Common myeloid progenitor, CD34-positive (primary cell): ENCODE results near the gene TFF3.

Source experiments
- CTCF ChIA-PET: fragments of 350-600 bp; sonication (Branson Sonifier 250); formaldehyde crosslinking; loops from one replicate; lab custom pipeline; 2021; ENCODE audit warnings: antibody characterized with exemption; lab: Charles Lee
- POLR2A ChIA-PET: fragments of 350-600 bp; sonication (Branson Sonifier 250); formaldehyde crosslinking; loops from one replicate; lab custom pipeline; 2021; ENCODE audit warnings: antibody characterized with exemption; lab: Charles Lee
- DNase-seq, 3 donors: peaks; one replicate each; pipeline versions ENCODE4 v3.0.0 to v3.0.0-alpha.2; 2013
- H3K27ac ChIP-seq, 2 experiments: 1 replicate in 1 of 2; 2 replicates in 1 of 2; pipeline ENCODE4 v1.7.0; 2013; ENCODE audit warnings: inconsistent platforms in 2 of 2, low read length in 2 of 2, mild to moderate bottlenecking in 2 of 2, low read depth in 1 of 2, moderate library complexity in 1 of 2; ENCODE audit not compliant: severe bottlenecking in 2 of 2, insufficient read depth in 1 of 2, poor library complexity in 1 of 2
- H3K27me3 ChIP-seq, 5 experiments: replicated peaks in 2 of 5; 1 replicate in 3 of 5; 2 replicates in 2 of 5; pipeline versions ENCODE4 v1.6.1 to v1.7.0; 2013; ENCODE audit warnings: low read length in 4 of 5, mild to moderate bottlenecking in 2 of 5, moderate library complexity in 2 of 5, inconsistent platforms in 1 of 5; ENCODE audit not compliant: insufficient read depth in 5 of 5, control insufficient read depth in 4 of 5
- H3K36me3 ChIP-seq, 4 experiments: 1 replicate in 2 of 4; 2 replicates in 2 of 4; pipeline versions ENCODE4 v1.6.1 to v1.7.0; 2013; ENCODE audit warnings: low read length in 3 of 4, control low read depth in 1 of 4, mild to moderate bottlenecking in 1 of 4; ENCODE audit not compliant: control insufficient read depth in 4 of 4, insufficient read depth in 4 of 4
- H3K4me1 ChIP-seq, 4 experiments: 1 replicate in 3 of 4; 2 replicates in 1 of 4; pipeline versions ENCODE4 v1.6.1 to v1.7.1; 2013; ENCODE audit warnings: low read length in 3 of 4, mild to moderate bottlenecking in 3 of 4, control low read depth in 1 of 4, inconsistent platforms in 1 of 4, moderate library complexity in 1 of 4; ENCODE audit not compliant: control insufficient read depth in 4 of 4, insufficient read depth in 4 of 4; ENCODE audit errors: control extremely low read depth in 1 of 4
- H3K4me3 ChIP-seq, 7 experiments: 1 replicate in 4 of 7; 2 replicates in 3 of 7; pipeline versions ENCODE4 v1.5.1 to v1.7.0; 2013; ENCODE audit warnings: mild to moderate bottlenecking in 7 of 7, low read length in 6 of 7, moderate library complexity in 6 of 7, inconsistent platforms in 2 of 7, low read depth in 2 of 7, control low read depth in 1 of 7; ENCODE audit not compliant: insufficient read depth in 4 of 7, control insufficient read depth in 1 of 7; ENCODE audit errors: extremely low read depth in 1 of 7
- H3K9me3 ChIP-seq, 5 experiments: 1 replicate in 4 of 5; 2 replicates in 1 of 5; pipeline versions ENCODE4 v1.6.1 to v1.7.1; 2013; ENCODE audit warnings: low read length in 4 of 5, mild to moderate bottlenecking in 2 of 5, inconsistent platforms in 1 of 5, low read depth in 1 of 5, moderate library complexity in 1 of 5; ENCODE audit not compliant: control insufficient read depth in 4 of 5, insufficient read depth in 2 of 5; ENCODE audit errors: control extremely low read depth in 1 of 5
- WGBS: methylation state at CpG from one replicate; pipeline ENCODE4 v1.1.5; 2013; ENCODE audit not compliant: insufficient coverage; 5-methylcytosine and 5-hydroxymethylcytosine counted together

Gene TFF3

GRCh38 chr21:42358937-42359336 lies 43.7 kb upstream of the TFF3 start:
- Histone ChIP-seq H3K36me3 (no peaks in the 10 kb centered on the region), H3K4me3 (no peak overlapping the region), H3K27me3 (peaks cover 0 to 6% (median 2%) of the 10 kb centered on the region in 5 experiments), H3K4me1 (no peaks in the 10 kb centered on the region), H3K27ac (no peak overlapping the region), H3K9me3 (peaks cover 0 to 23% (median 14%) of the 10 kb centered on the region in 5 experiments)
- ChIA-PET POLR2A (no interaction called here), CTCF (no interaction called here)
- 95% methylated on average over 12 of the region's 13 CpGs for WGBS
- DNase-seq = no peak

GRCh38 chr21:42358261-42358660 lies 43.1 kb upstream of the TFF3 start:
- no peak overlapping the region for H3K27ac ChIP-seq
- no peaks in the 10 kb centered on the region for H3K4me1 ChIP-seq
- 97% methylated on average over 12 of the region's 12 CpGs for WGBS
- no peak overlapping the region for H3K4me3 ChIP-seq
- H3K36me3 ChIP-seq = no peaks in the 10 kb centered on the region
- CTCF ChIA-PET = interaction anchor here (1.3 to 1.4 kb wide), 2 partner anchors 23 to 88 kb away, joined by 3 to 4 read pairs; no protein-coding TSS in a partner anchor
- H3K27me3 ChIP-seq = peaks cover 0 to 6% (median under 1%) of the 10 kb centered on the region in 5 experiments
- no peak for DNase-seq
- H3K9me3 ChIP-seq = peaks cover 0 to 23% (median 14%) of the 10 kb centered on the region in 5 experiments
- POLR2A ChIA-PET = no interaction called here

GRCh38 chr21:42357307-42357706 lies 42.1 kb upstream of the TFF3 start:
- DNase-seq = no peak
- Histone ChIP-seq H3K9me3 (peaks cover 0 to 23% (median 14%) of the 10 kb centered on the region in 5 experiments), H3K4me3 (no peak overlapping the region), H3K27me3 (peaks cover 0 to 6% (median 0%) of the 10 kb centered on the region in 5 experiments), H3K27ac (no peak overlapping the region), H3K36me3 (no peaks in the 10 kb centered on the region), H3K4me1 (no peaks in the 10 kb centered on the region)
- WGBS = no CpG with 5 or more reads among the region's 3 CpGs
- ChIA-PET POLR2A (no interaction called here), CTCF (interaction anchor here (1.1 to 1.4 kb wide), 3 partner anchors 12 to 89 kb away, joined by 3 to 4 read pairs (median 3); no protein-coding TSS in a partner anchor)

- POLR2A ChIA-PET = no interaction called here
- CTCF ChIA-PET = interaction anchor here (1.1 kb wide), 1 partner anchor 13 kb away, joined by 3 read pairs; no protein-coding TSS in a partner anchor
- 82% methylated on average over 6 of the region's 6 CpGs for WGBS
- Histone ChIP-seq H3K27ac (no peak overlapping the region), H3K4me3 (no peak overlapping the region), H3K36me3 (no peaks in the 10 kb centered on the region), H3K4me1 (no peaks in the 10 kb centered on the region), H3K9me3 (peaks cover 0 to 23% (median 14%) of the 10 kb centered on the region in 5 experiments), H3K27me3 (peaks cover 0 to 4% (median 0%) of the 10 kb centered on the region in 5 experiments)
- DNase-seq = no peak
Observed at GRCh38 chr21:42356650-42357049, 41.4 kb upstream of the TFF3 start.

- WGBS = 100% methylated on average over 2 of the region's 2 CpGs
- ChIA-PET POLR2A (no interaction called here), CTCF (no interaction called here)
- Histone ChIP-seq H3K27me3 (peaks cover 0 to 2% (median 0%) of the 10 kb centered on the region in 5 experiments), H3K36me3 (no peaks in the 10 kb centered on the region), H3K27ac (no peak overlapping the region), H3K4me1 (no peaks in the 10 kb centered on the region), H3K4me3 (no peak overlapping the region), H3K9me3 (peaks cover 0 to 23% (median 14%) of the 10 kb centered on the region in 5 experiments)
- DNase-seq = no peak
Observed at GRCh38 chr21:42356046-42356445, 40.8 kb upstream of the TFF3 start.

- no peak overlapping the region for H3K27ac ChIP-seq
- no peak for DNase-seq
- H3K4me1 ChIP-seq = no peaks in the 10 kb centered on the region
- WGBS = 100% methylated on average over 3 of the region's 5 CpGs
- H3K4me3 ChIP-seq = no peak overlapping the region
- H3K27me3 ChIP-seq = peaks cover 0 to 2% (median 0%) of the 10 kb centered on the region in 5 experiments
- CTCF ChIA-PET = interaction anchor here (0.7 to 1.1 kb wide), 3 partner anchors 9 to 183 kb away, joined by 3 read pairs; no protein-coding TSS in a partner anchor
- H3K9me3 ChIP-seq = peaks cover 0 to 18% (median 8%) of the 10 kb centered on the region in 5 experiments
- POLR2A ChIA-PET = no interaction called here
- H3K36me3 ChIP-seq = no peaks in the 10 kb centered on the region
Observed at GRCh38 chr21:42353623-42354022, 38.4 kb upstream of the TFF3 start.

- Histone ChIP-seq H3K36me3 (no peaks in the 10 kb centered on the region), H3K27me3 (peaks cover 0 to 2% (median 0%) of the 10 kb centered on the region in 5 experiments), H3K4me3 (no peak overlapping the region), H3K4me1 (no peaks in the 10 kb centered on the region), H3K9me3 (peaks cover 0 to 18% (median 8%) of the 10 kb centered on the region in 5 experiments), H3K27ac (no peak overlapping the region)
- ChIA-PET POLR2A (no interaction called here), CTCF (no interaction called here)
- no peak for DNase-seq
- WGBS = 90% methylated on average over 14 of the region's 14 CpGs
Observed at GRCh38 chr21:42352441-42353095, 37.4 kb upstream of the TFF3 start.
